Hepatocyte (in vitro differentiated cells): ENCODE results near the gene MYO3B. TPM values are rescaled to one million over a fixed set of nuclear protein-coding genes. Genes with fewer than 3 reads are reported as not detected.

Experiments used
- DNase-seq: peaks from one replicate; pipeline ENCODE4 v3.0.0-alpha.2; 2016; ENCODE audit warnings: low spot score
- H2AFZ ChIP-seq: fragments of 200-600 bp; sonication (generic); 2 replicates; pipeline ENCODE4 v1.6.0; 2016; ENCODE audit warnings: antibody characterized with exemption, mild to moderate bottlenecking
- H3K27ac ChIP-seq: fragments of 200-600 bp; sonication (generic); 2 replicates; pipeline ENCODE4 v1.5.1; 2016; ENCODE audit warnings: mild to moderate bottlenecking
- H3K27me3 ChIP-seq: fragments of 200-600 bp; sonication (generic); 2 replicates; pipeline ENCODE4 v1.6.1; 2016
- H3K36me3 ChIP-seq: fragments of 200-600 bp; sonication (generic); replicated peaks from 2 replicates; pipeline ENCODE4 v1.5.1; 2016; ENCODE audit warnings: low read depth; ENCODE audit not compliant: insufficient read depth
- H3K4me1 ChIP-seq: fragments of 200-600 bp; sonication (generic); 2 replicates; pipeline ENCODE4 v1.5.1; 2016; ENCODE audit warnings: mild to moderate bottlenecking, moderate library complexity; ENCODE audit not compliant: insufficient read depth
- H3K4me2 ChIP-seq: fragments of 200-600 bp; sonication (generic); 2 replicates; pipeline ENCODE4 v1.6.0; 2016
- H3K4me3 ChIP-seq: fragments of 200-600 bp; sonication (generic); 2 replicates; pipeline ENCODE4 v1.5.1; 2016; ENCODE audit warnings: mild to moderate bottlenecking
- H3K79me2 ChIP-seq: fragments of 200-600 bp; sonication (generic); 2 replicates; pipeline ENCODE4 v1.6.0; 2017; ENCODE audit warnings: mild to moderate bottlenecking
- H3K9me2 ChIP-seq: fragments of 200-600 bp; sonication (generic); replicated peaks from 2 replicates; pipeline ENCODE4 v1.6.0; 2017; ENCODE audit warnings: mild to moderate bottlenecking; ENCODE audit not compliant: insufficient read depth
- H3K9me3 ChIP-seq: fragments of 200-600 bp; sonication (generic); 2 replicates; pipeline ENCODE4 v1.5.1; 2016; ENCODE audit warnings: low read depth, mild to moderate bottlenecking
- H4K20me1 ChIP-seq: fragments of 200-600 bp; sonication (generic); 2 replicates; pipeline ENCODE4 v1.6.0; 2016; ENCODE audit warnings: mild to moderate bottlenecking; ENCODE audit not compliant: insufficient read depth, poor library complexity, severe bottlenecking
- EZH2 ChIP-seq: fragments of 200-600 bp; sonication (generic); IDR thresholded peaks from 2 replicates; pipeline ENCODE4 v1.6.1; 2016; ENCODE audit warnings: antibody characterized with exemption, mild to moderate bottlenecking, borderline replicate concordance
- EZH2phosphoT487 ChIP-seq: fragments of 200-600 bp; sonication (generic); IDR thresholded peaks from one replicate; pipeline ENCODE4 v1.6.1; 2018; ENCODE audit warnings: antibody characterized with exemption, mild to moderate bottlenecking, low read depth, moderate library complexity; ENCODE audit not compliant: unreplicated experiment, severe bottlenecking
- WGBS: methylation state at CpG from one replicate; pipeline ENCODE4 v1.1.6; 2016; ENCODE audit warnings: low lambda C conversion rate; ENCODE audit errors: missing lambda C conversion rate; 5-methylcytosine and 5-hydroxymethylcytosine counted together
- polyA plus RNA-seq: library from polyadenylated mRNA; unstranded; fragments of >200 nt; fragmentation: Nextera tagmentation; extraction: Ambion mirVana; gene quantifications from 2 replicates; pipeline ENCODE4 v1.2.1, GENCODE V29; 2016
- total RNA-seq: library from RNA; depleted of rRNA; stranded (reverse); fragments of >200 nt; gene quantifications from 2 replicates; pipeline ENCODE4 v1.2.3, GENCODE V29; 2014
- TF ChIP-seq, protein P1 (sequence below): fragments of 200-600 bp; sonication (generic); IDR thresholded peaks from 2 replicates; pipeline ENCODE4 v1.5.1; 2016; ENCODE audit warnings: antibody characterized with exemption, mild to moderate bottlenecking; ENCODE audit not compliant: poor library complexity

MYO3B gene
- total and polyA plus RNA-seq, 2 experiments from 2014 or later = 0.63 to 1.1 TPM

DNA sequence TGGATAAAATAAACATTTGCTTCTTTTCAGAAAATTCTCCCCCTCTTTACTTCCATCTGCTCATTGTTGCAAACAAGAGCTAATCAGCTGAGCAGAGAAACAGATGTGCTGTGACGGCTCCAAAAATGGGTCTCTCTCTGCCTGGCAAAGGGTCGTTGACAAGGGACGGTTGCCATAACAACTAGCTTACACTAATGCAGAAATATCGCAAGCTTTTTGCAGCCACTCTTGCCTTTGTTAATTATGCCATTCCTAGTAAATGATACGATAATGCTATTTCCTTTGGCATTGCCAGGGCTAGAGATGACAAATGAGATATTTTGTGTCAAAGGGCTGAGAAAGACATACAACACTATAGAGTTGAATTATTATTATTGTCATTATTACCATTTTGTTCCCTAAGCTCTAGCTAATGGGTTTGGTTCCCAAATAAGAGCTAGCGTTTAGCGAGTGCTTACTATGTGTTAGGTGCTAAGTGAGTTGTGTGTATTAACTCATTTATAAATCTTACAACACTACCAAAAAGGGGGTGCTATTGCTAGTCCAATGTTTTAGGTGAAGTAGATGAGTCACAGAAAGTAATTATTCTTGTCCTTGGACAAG lies 46.8 kb downstream of the MYO3B start:
- Histone ChIP-seq H3K79me2 (no peaks in the 10 kb centered on the region), H3K9me2 (no peaks in the 10 kb centered on the region), H4K20me1 (no peaks in the 10 kb centered on the region), H3K36me3 (no peaks in the 10 kb centered on the region), H3K4me2 (no peak overlapping the region), H3K4me1 (peaks cover 10% of the 10 kb centered on the region), H3K9me3 (no peaks in the 10 kb centered on the region), H3K4me3 (no peak overlapping the region), H2AFZ (no peak overlapping the region), H3K27ac (no peak overlapping the region), H3K27me3 (no peaks in the 10 kb centered on the region)
- WGBS = 55% methylated on average over 7 of the region's 7 CpGs
- TF ChIP-seq, protein P1, sequence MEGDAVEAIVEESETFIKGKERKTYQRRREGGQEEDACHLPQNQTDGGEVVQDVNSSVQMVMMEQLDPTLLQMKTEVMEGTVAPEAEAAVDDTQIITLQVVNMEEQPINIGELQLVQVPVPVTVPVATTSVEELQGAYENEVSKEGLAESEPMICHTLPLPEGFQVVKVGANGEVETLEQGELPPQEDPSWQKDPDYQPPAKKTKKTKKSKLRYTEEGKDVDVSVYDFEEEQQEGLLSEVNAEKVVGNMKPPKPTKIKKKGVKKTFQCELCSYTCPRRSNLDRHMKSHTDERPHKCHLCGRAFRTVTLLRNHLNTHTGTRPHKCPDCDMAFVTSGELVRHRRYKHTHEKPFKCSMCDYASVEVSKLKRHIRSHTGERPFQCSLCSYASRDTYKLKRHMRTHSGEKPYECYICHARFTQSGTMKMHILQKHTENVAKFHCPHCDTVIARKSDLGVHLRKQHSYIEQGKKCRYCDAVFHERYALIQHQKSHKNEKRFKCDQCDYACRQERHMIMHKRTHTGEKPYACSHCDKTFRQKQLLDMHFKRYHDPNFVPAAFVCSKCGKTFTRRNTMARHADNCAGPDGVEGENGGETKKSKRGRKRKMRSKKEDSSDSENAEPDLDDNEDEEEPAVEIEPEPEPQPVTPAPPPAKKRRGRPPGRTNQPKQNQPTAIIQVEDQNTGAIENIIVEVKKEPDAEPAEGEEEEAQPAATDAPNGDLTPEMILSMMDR = no peak
- no peak for TF ChIP-seq EZH2phosphoT487
- no peak for TF ChIP-seq EZH2
- peak; percentile 13 for DNase-seq

DNA sequence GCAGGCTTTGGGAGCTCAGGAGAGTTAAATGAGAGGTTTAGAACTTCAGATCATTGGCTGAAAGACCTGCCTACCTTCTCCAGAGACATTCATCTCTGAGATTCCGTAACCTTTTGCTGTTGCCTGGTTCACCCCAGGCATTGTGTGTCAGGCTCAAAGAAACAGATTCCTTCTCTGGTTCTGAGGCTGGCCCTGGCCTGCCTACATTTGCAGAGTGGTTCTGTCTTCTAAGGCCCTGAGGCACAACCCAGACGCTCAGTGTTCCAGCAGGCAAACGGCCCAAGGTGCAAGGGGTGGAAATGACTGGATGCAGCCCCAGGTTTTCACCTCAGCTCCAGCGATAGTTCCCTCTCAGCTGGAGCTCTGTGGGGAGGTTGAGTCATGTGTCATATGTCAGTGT lies 48.3 kb downstream of the MYO3B start:
- H3K4me3 ChIP-seq = no peak overlapping the region
- no peaks in the 10 kb centered on the region for H3K27me3 ChIP-seq
- H2AFZ ChIP-seq = no peak overlapping the region
- no peaks in the 10 kb centered on the region for H4K20me1 ChIP-seq
- TF ChIP-seq EZH2phosphoT487 (no peak), EZH2 (no peak)
- TF ChIP-seq, protein P1 = no peak
- peaks cover 10% of the 10 kb centered on the region for H3K4me1 ChIP-seq
- no peaks in the 10 kb centered on the region for H3K9me2 ChIP-seq
- no peak overlapping the region for H3K4me2 ChIP-seq
- 71% methylated on average over 4 of the region's 4 CpGs for WGBS
- H3K36me3 ChIP-seq = no peaks in the 10 kb centered on the region
- DNase-seq = no peak
- no peaks in the 10 kb centered on the region for H3K79me2 ChIP-seq
- H3K27ac ChIP-seq = no peak overlapping the region
- no peaks in the 10 kb centered on the region for H3K9me3 ChIP-seq

DNA sequence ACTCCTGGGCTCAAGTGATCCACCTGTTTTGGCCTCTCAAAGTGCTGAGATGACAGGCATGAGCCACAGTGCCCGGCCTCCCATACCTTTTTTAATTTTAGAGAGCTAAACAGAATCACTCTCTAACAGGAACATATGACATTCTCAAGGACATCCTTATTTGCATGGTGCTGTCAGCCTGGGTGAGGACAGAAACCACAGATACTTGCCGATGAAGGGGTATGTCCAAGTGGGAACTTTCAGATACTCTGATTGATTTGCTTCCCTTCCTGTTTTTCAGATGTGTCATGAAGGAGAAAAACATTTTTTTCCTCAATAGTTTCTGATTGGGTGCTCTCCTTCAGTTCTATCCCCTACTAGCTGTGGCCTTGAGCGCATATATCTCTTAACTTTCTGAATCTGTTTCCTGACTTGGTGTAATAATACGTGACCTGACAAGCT lies 49.6 kb downstream of the MYO3B start:
- H4K20me1 ChIP-seq = no peaks in the 10 kb centered on the region
- H3K27ac ChIP-seq = no peak overlapping the region
- H3K4me2 ChIP-seq = no peak overlapping the region
- H3K79me2 ChIP-seq = no peaks in the 10 kb centered on the region
- WGBS = 87% methylated on average over 4 of the region's 4 CpGs
- H2AFZ ChIP-seq = no peak overlapping the region
- no peaks in the 10 kb centered on the region for H3K27me3 ChIP-seq
- no peaks in the 10 kb centered on the region for H3K9me2 ChIP-seq
- H3K4me3 ChIP-seq = no peak overlapping the region
- TF ChIP-seq EZH2phosphoT487 (no peak), EZH2 (no peak)
- TF ChIP-seq, protein P1 = no peak
- H3K36me3 ChIP-seq = no peaks in the 10 kb centered on the region
- no peak for DNase-seq
- no peaks in the 10 kb centered on the region for H3K9me3 ChIP-seq
- peaks cover under 1% of the 10 kb centered on the region for H3K4me1 ChIP-seq
